ENCODE results near the gene RAD51B.

Gene RAD51B

GRCh38 chr14:67883717-67884116 is 64.1 kb downstream of the RAD51B start:
- peak; percentile 4 for DNase-seq
- in situ Hi-C loops (cut with MboI; ENCODE audit: low pct_unique_long_range_greater_than_20kb, low sequenced_read_pairs), result no loop called here

GRCh38 chr14:67886191-67886590 is 66.6 kb downstream of the RAD51B start:
- in situ Hi-C loops (cut with MboI; ENCODE audit: low pct_unique_long_range_greater_than_20kb, low sequenced_read_pairs), result no loop called here

GRCh38 chr14:67887478-67887877 is 67.9 kb downstream of the RAD51B start:
- DNase-seq, result no peak
- in situ Hi-C loops (cut with MboI; ENCODE audit: low pct_unique_long_range_greater_than_20kb, low sequenced_read_pairs), result no loop called here

More at GRCh38 chr14:67886191-67886590, 66.6 kb downstream of the RAD51B start:
- no peak for DNase-seq

DNA sequence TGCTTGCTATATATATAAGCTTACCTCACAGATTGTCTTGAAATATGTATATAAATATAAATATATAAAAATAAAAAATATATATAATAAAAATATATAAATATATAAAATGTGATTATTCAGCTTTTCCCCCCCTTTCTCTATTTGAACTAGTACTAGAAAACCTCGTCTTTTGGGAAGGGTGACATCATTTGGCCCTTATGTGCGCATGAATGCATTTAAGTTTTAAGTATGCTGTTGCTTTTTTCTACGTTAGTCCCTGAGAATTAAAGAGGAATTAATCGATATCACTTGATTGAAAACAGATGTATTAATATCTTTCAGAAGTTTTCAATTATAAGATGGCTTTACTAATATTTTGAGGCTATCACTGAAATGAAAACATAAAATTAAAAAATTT is 69.9 kb downstream of the RAD51B start:
- no peak for DNase-seq
- in situ Hi-C loops (cut with MboI; ENCODE audit: low pct_unique_long_range_greater_than_20kb, low sequenced_read_pairs), result no loop called here

DNA sequence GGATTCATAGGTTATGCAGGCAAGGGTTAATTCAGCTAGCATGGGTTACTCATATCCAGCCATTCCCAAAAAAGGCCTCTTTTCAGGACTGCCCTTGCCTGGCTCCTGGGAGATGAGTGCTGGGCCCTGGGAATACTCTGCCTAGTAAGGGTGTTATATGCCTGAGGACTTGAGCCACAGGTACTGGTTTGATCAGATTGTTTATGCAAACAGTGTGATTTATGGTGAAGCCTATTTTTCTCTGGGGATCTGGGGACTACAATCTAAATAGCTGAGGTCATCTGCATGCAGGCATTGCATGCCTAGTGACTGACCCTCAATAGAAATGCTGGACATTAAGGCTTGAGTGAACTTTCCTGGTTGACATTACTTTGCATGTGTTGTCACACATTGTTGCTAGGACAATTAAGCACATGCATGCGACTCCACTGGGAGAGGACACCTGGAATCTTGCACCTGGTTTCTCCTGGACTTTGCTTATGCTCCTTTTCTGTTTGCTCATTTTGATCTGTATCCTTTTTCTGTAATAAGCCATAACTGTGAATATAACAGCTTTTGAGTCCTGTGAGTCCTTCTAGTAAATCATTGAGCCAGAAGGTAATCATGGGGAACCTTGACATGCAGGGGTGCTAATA is 73.0 kb downstream of the RAD51B start:
- no peak for DNase-seq
- in situ Hi-C loops (cut with MboI; ENCODE audit: low pct_unique_long_range_greater_than_20kb, low sequenced_read_pairs), result no loop called here

GRCh38 chr14:67900231-67900630 is 80.7 kb downstream of the RAD51B start:
- in situ Hi-C loops (cut with MboI; ENCODE audit: low pct_unique_long_range_greater_than_20kb, low sequenced_read_pairs), result no loop called here
- no peak for DNase-seq

DNA sequence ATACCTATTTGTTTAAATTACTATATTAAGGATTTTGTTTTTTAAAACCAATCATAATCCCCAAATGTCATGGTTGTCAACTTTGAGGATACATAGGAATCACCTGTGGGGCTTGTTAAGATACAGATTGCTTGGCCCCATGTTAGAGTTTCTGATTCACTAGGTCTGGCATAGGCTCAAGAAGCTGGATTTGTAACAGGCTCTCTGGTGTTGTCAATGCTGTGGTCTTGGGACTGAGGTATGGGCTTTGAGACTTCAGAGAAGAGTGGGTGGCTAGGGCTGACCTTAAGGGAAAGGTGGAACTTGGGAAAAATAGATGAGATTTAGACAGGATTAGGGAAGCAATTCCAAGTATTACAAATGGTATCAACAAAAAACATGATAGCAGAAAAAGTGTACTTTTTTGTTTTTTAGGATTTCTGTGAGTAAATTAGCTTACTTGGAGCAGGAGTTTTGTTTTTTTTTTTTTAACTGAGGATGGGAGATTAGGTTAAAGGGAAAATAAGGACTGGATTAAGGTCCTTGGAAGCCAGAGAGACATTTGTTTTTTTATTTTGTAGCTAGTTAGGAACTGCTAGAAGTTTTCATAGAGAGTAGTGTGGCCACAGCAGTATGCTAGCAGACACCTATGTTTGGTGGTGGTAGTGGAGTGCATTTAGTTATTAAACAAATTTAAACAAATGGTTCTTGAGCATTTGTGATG is 88.6 kb downstream of the RAD51B start:
- no peak for DNase-seq
- in situ Hi-C loops (cut with MboI; ENCODE audit: low pct_unique_long_range_greater_than_20kb, low sequenced_read_pairs), result no loop called here

DNA sequence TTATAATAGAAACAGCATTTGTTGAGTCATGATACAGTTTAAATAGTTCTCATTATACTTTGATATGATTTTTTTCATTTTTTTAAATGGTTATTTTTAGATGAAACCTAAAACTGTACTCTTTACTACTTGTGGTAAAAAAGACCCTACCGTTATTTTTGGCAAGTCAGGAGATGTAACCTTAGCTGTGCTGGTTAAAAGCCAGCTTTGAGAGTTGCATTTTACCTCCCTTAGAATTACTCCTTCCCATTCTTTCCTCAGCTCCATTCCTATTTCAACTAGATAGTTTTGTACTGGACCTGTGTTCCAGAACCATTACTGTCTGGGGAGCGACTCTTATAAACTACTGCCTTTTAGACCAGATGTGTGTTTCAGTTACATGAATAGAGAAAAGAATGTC is 92.0 kb downstream of the RAD51B start:
- no peak for DNase-seq

GRCh38 chr14:67916430-67916829 is 96.9 kb downstream of the RAD51B start:
- in situ Hi-C loops (cut with MboI; ENCODE audit: low pct_unique_long_range_greater_than_20kb, low sequenced_read_pairs), result no loop called here
- DNase-seq, result no peak

More for the DNA sequence above, 92.0 kb downstream of the RAD51B start:
- in situ Hi-C loops (cut with MboI; ENCODE audit: low pct_unique_long_range_greater_than_20kb, low sequenced_read_pairs), result no loop called here

DNA sequence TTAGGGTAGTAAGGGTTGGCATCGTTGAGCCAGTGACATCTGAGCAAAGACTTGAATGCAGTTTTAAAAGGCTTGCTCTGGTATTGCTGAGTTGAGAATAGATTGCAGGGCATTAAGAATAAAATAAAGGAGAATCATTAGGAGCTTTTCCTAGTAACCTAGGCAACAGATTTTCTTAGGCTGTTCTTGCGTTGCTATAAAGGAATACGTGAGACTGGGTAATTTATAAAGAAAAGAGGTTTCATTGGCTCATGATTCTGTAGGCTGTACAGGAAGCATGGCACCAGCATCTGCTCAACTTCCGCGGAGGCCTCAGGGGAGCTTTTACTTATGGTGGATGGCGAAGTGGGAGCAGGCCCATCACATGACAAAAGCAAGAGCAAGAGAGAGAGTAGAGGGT is 97.4 kb downstream of the RAD51B start:
- no peak for DNase-seq
- in situ Hi-C loops (cut with MboI; ENCODE audit: low pct_unique_long_range_greater_than_20kb, low sequenced_read_pairs), result no loop called here

- no peak for DNase-seq
- in situ Hi-C loops (cut with MboI; ENCODE audit: low pct_unique_long_range_greater_than_20kb, low sequenced_read_pairs), result no loop called here
Measured at GRCh38 chr14:67918838-67919237, 99.3 kb downstream of the RAD51B start.

DNA sequence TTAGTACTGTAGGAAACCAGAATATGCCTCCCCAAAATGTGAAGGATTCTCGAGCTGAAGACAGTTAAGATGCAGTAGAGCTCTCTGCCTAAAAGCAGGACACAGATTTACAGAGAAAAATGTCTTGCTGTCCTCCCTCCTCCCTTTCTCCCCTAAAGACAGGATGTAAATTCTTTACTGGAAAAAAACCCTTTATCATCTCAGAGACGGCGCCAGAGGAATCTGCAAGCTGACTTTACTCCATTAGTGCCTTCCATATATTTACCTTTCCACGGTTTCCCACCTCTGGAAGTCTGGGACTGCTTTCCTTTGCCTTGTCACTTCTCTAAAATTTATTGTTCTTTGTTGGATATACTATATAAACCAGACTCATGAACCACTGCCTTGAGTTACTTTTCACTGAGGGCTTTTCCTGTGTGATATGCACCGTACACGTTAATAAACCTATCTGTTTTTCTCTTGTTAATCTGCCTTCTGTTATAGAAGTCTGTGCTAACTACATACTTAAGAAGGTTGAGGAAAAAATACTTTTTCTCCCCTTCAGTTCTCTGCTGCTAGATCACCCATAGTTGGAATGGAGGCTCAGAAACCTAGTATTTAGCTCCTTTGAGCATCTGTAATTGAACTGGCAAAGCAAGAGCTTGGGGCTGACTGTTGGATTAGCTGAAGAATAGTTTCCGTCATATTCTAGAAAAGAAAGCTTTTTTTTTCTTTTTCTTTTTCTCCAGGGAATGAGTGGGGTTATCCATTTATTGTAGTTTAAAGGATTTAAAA is 99.9 kb downstream of the RAD51B start:
- no peak for DNase-seq
- in situ Hi-C loops (cut with MboI; ENCODE audit: low pct_unique_long_range_greater_than_20kb, low sequenced_read_pairs), result no loop called here

DNA sequence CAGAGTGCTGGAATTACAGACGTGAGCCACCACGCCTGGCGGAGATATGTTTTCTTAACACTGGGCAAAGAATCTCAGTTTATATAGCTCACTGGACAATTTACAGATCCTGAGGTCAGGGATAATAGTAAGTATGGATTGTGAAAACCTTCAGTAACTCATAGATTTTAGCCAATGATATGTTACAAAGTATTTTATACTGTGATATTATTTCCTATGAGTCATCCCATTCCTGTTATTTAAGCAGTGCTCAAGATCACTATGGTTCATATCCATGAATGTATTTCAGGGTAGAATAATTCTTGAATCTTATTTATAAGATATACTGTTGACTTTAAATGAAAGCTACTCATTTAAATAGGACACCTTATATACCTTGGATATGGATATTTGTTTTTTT is 107.2 kb downstream of the RAD51B start:
- in situ Hi-C loops (cut with MboI; ENCODE audit: low pct_unique_long_range_greater_than_20kb, low sequenced_read_pairs), result loop anchor here (25.0 kb wide), 2 partner anchors 310 to 885 kb away; no protein-coding TSS in a partner anchor
- DNase-seq, result no peak

DNA sequence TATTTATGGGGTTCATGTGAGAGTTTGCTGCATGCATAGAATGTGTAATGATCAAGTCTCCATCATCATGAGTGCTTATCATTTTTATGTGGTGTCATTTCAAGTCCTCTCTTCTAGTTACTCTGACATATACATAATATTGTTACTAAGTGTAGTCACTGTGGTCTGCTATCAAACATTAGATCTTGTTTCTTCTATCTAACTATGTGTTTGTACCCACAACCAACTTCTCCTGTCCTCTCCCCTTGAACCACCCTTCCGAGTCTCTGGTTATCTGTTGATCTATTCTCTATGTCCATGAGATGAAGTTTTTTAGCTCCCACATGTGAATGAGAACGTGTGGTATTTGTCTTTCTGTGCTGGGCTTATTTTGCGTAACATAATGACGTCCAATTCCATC is 107.7 kb downstream of the RAD51B start:
- in situ Hi-C loops (cut with MboI; ENCODE audit: low pct_unique_long_range_greater_than_20kb, low sequenced_read_pairs), result loop anchor here (25.0 kb wide), 2 partner anchors 310 to 885 kb away; no protein-coding TSS in a partner anchor
- DNase-seq, result no peak

- DNase-seq, result no peak
- in situ Hi-C loops (cut with MboI; ENCODE audit: low pct_unique_long_range_greater_than_20kb, low sequenced_read_pairs), result loop anchor here (25.0 kb wide), 2 partner anchors 309 to 884 kb away; no protein-coding TSS in a partner anchor
Measured at GRCh38 chr14:67928375-67928774, 108.8 kb downstream of the RAD51B start.

DNA sequence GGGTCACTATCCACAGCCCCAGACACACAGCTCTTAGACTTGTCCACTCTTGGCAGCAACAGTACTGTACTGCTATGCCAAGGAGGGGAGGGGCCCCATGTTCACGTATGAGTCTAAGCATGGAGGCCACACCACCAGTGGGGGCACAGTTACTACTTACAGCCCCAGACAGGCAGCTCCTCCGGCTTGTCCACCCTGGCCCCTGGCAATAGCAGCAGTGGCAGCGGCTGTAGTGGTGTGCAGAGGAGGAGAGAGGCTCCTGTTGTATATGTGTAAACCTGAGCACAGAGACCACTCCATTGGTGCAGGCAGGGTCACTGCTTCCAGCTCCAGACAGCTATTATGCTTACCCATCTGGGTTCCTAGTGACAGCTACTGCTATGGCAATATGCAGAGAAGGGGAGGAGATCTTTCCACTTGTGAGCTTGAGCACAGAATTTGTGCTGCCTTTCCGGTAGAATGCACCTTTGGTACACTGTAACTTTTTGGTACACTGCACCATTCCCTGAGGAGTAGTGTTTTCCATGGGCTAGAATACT is 113.2 kb downstream of the RAD51B start:
- no peak for DNase-seq
- in situ Hi-C loops (cut with MboI; ENCODE audit: low pct_unique_long_range_greater_than_20kb, low sequenced_read_pairs), result loop anchor here (25.0 kb wide), 2 partner anchors 305 to 880 kb away; no protein-coding TSS in a partner anchor

- in situ Hi-C loops (cut with MboI; ENCODE audit: low pct_unique_long_range_greater_than_20kb, low sequenced_read_pairs), result loop anchor here (25.0 kb wide), 2 partner anchors 304 to 879 kb away; no protein-coding TSS in a partner anchor
- DNase-seq, result no peak
Measured at GRCh38 chr14:67933266-67933665, 113.7 kb downstream of the RAD51B start.

DNA sequence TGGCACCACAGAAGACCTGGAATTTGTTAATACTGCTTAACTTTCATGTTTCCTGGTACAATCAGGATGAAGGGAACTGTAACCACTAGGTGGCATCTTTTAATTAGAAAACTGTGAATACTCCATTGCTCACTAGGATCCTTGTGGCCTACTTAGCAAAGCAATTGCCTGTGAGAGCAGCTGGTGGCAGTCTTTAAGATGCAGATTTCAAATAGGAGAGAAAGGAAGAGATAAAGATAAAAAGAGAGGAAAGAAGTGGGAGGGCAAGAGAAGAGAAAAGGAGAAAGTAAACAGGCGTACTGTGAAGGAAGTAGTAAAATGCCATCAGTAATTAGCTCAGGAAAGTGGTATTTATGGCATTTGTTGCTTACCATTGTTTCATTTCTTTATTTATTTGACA is 114.5 kb downstream of the RAD51B start:
- in situ Hi-C loops (cut with MboI; ENCODE audit: low pct_unique_long_range_greater_than_20kb, low sequenced_read_pairs), result loop anchor here (25.0 kb wide), 2 partner anchors 303 to 878 kb away; no protein-coding TSS in a partner anchor
- peak; percentile 72 for DNase-seq

GRCh38 chr14:67934862-67935261 is 115.3 kb downstream of the RAD51B start:
- no peak for DNase-seq
- in situ Hi-C loops (cut with MboI; ENCODE audit: low pct_unique_long_range_greater_than_20kb, low sequenced_read_pairs), result loop anchor here (25.0 kb wide), 2 partner anchors 302 to 877 kb away; no protein-coding TSS in a partner anchor
